Measurements from ENCODE around the gene MRPL22. TPM values are rescaled to one million over a fixed set of nuclear protein-coding genes. Genes with fewer than 3 reads are reported as not detected.

Gene MRPL22
- polyA plus RNA-seq (2013, experiment 1 of 2), result 93.8 TPM
- 93.6 TPM for polyA plus RNA-seq (2013, experiment 2 of 2)

DNA sequence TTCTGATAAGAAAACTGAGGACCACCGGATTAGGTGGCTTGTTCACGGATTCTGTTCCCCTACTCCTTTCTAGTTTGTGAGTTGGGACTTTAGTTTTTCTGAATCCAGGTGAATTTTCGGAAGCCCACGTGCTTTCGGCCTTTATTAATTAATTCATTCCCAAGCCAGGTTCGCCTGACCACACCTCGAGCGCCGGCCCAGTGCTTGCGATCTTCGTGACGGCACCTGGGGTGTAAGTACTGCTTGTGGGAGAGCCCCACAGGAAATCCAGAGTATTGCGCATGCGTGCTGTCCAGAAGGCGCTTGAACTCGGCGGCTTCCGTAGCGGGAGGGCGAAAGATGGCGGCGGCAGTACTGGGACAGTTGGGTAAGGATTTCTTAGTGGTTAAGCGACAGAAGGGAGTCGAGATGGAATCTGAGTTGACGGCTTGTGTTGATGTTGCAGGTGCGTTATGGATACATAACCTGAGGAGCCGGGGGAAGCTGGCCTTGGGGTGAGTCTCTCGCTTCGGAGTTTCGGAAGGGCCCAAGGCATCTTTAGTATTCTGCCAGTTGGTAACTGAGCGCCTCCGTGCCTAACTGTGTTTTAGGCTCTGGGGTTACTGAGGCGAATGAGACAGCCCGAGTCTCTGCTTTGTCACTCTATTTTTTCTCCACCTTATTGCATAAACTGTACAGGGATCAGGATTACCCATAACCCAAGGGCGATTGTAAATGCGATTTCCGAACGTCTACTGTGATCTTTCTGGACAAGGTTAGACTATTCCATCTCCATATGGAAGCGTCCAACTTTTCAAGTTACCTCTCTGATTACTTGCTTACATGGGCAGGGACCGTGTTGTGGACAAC lies at the start of gene MRPL22:
TSS of gene MRPL22 (plus strand) at position 302 of the 849 bp plus-strand sequence. CDS start at position 340, 38 bp downstream.
- Histone ChIP-seq H2BK5ac (ENCODE audit: low read length) (peak within 1 kb of the TSS; percentile 65), H4K5ac (ENCODE audit: low read length) (no peak within 1 kb of the TSS), H3K36me3 (ENCODE audit: control insufficient read depth, insufficient read depth, low read length) (no peaks in the 10 kb centered on the region), H3K79me1 (ENCODE audit: low read length) (peaks cover 11% of the 10 kb centered on the region), H3K4me2 (ENCODE audit: low read length) (peak within 1 kb of the TSS; percentile 98), H3K27me3 (ENCODE audit: insufficient read depth, low read length, poor library complexity) (no peaks in the 10 kb centered on the region), H3K27ac (ENCODE audit: low read depth, low read length) (peak within 1 kb of the TSS; percentile 46), H3K56ac (ENCODE audit: low read length) (peak within 1 kb of the TSS; percentile 94), H3K4me3 (ENCODE audit: low read length) (peak within 1 kb of the TSS; percentile 92), H3K4me1 (ENCODE audit: control insufficient read depth, low read depth, low read length) (peaks cover 1% of the 10 kb centered on the region), H2BK120ac (ENCODE audit: low read depth, low read length) (peak within 1 kb of the TSS; percentile 49), H3K4ac (ENCODE audit: low read depth, low read length) (peak within 1 kb of the TSS; percentile 38), H2AK5ac (ENCODE audit: low read length) (peak within 1 kb of the TSS; percentile 76), H3K79me2 (ENCODE audit: control insufficient read depth, insufficient read depth, low read length) (peaks cover 21% of the 10 kb centered on the region), H3K23ac (ENCODE audit: low read length) (peak within 1 kb of the TSS; percentile 39), H4K8ac (ENCODE audit: low read depth, low read length) (peak within 1 kb of the TSS; percentile 68), H3K18ac (ENCODE audit: low read length) (peak within 1 kb of the TSS; percentile 25), H3K9ac (ENCODE audit: low read length) (peak within 1 kb of the TSS; percentile 93), H2BK15ac (replicated peaks; ENCODE audit: low read depth) (no peak within 1 kb of the TSS)
- peak; percentile 95 for DNase-seq
- no CpG with 5 or more reads among the region's 40 CpGs for WGBS (ENCODE audit: extremely low coverage, insufficient coverage, low lambda C conversion rate)

DNA sequence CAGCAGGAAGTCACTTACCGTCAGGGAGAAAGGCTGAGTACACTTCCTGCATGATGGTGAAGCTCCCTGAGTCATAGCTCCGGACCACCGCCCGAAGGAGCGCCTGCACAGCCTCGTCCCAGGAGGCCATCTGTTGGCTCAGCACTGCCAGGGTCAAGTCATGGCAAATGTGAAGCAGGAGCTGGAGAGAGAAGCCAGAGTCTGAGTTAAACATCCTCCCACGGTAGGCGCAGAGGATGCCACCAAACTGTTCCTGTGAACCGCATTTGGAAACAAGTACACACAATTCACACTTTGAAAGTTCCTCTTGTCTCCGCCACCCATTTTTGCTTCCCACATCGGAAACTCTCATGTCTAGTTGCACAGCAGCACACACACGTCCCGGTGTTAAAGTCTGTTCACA lies 48.5 kb upstream of the MRPL22 start:
- Histone ChIP-seq H3K23ac (ENCODE audit: low read length) (no peak overlapping the region), H4K5ac (ENCODE audit: low read length) (no peak overlapping the region), H3K4me3 (ENCODE audit: low read length) (no peak overlapping the region), H3K27me3 (ENCODE audit: insufficient read depth, low read length, poor library complexity) (no peaks in the 10 kb centered on the region), H3K4me1 (ENCODE audit: control insufficient read depth, low read depth, low read length) (no peaks in the 10 kb centered on the region), H3K4me2 (ENCODE audit: low read length) (no peak overlapping the region), H2BK120ac (ENCODE audit: low read depth, low read length) (no peak overlapping the region), H2AK5ac (ENCODE audit: low read length) (no peak overlapping the region), H3K56ac (ENCODE audit: low read length) (no peak overlapping the region), H3K79me2 (ENCODE audit: control insufficient read depth, insufficient read depth, low read length) (no peaks in the 10 kb centered on the region), H2BK15ac (replicated peaks; ENCODE audit: low read depth) (no peak overlapping the region), H3K27ac (ENCODE audit: low read depth, low read length) (no peak overlapping the region), H4K8ac (ENCODE audit: low read depth, low read length) (no peak overlapping the region), H2BK5ac (ENCODE audit: low read length) (no peak overlapping the region), H3K36me3 (ENCODE audit: control insufficient read depth, insufficient read depth, low read length) (peaks cover 17% of the 10 kb centered on the region), H3K9ac (ENCODE audit: low read length) (no peak overlapping the region), H3K18ac (ENCODE audit: low read length) (no peak overlapping the region), H3K4ac (ENCODE audit: low read depth, low read length) (no peak overlapping the region), H3K79me1 (ENCODE audit: low read length) (no peaks in the 10 kb centered on the region)
- DNase-seq, result no peak
- WGBS (ENCODE audit: extremely low coverage, insufficient coverage, low lambda C conversion rate), result no CpG with 5 or more reads among the region's 13 CpGs

DNA sequence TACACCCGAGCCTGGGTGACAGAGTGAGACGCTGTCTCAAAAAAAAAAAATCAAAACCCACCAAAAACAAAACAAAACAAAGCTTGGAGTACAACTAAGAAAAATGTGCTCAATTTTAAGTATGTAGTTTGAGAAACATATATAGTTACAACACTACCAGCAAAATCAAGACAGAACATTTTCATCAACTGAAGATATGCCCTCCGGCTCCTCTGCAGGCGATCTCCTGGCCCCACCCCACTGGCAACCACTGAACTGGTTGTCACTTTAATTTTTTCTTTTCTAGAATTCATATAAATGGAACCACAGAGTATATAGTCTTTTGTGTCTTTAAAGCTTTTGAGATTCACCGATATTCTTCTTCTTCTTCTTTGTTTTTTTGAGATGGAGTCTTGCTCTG lies 47.5 kb upstream of the MRPL22 start:
- H3K36me3 ChIP-seq (ENCODE audit: control insufficient read depth, insufficient read depth, low read length), result peaks cover 16% of the 10 kb centered on the region

DNA sequence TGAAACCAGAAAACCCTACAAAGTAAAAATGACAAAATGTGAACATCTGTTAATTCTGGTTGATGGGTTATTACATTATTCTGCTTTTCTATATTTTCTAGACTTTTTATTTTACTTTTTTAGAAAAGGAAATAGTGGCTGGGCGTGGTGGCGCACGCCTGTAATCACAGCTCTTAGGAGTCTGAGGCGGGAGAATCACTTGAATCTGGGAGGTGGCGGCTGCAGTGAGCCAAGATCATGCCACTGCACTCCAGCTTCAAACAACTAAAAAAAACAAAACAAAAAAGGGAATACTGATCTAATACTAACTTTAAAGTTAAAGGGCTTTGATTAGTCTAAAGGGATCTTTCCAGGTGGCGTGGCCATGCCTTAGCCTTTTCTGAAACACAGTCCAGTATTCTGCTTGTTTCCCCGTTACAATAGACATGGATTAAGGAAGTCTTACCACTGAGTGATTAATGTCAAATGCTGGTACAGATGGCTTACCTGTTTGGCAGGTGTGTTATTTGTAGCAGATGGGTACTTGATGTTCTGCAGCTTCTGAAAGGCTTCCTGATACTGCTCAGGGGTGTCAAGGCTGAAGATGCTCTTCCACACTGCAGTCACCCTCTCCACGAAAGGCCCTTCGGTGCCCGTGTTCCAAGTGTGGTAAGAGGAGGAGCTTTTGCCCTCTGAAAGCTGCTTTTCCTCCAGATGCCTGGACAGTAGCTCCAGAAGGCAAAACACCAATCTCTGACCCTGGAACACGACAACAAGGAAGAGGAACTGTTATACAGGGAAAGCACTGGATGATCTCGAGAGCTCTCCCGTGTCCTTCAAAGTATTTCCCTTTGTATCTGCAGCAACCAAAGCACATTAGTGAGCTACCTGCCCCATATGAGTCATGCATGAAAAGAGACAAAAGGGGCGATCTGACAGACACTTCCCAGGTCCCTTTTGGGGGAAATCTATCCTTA lies 45.0 kb upstream of the MRPL22 start:
- Histone ChIP-seq H3K4ac (ENCODE audit: low read depth, low read length) (no peak overlapping the region), H3K27ac (ENCODE audit: low read depth, low read length) (no peak overlapping the region), H2BK5ac (ENCODE audit: low read length) (no peak overlapping the region), H3K9ac (ENCODE audit: low read length) (no peak overlapping the region), H3K79me2 (ENCODE audit: control insufficient read depth, insufficient read depth, low read length) (no peaks in the 10 kb centered on the region), H3K36me3 (ENCODE audit: control insufficient read depth, insufficient read depth, low read length) (peaks cover 18% of the 10 kb centered on the region), H3K18ac (ENCODE audit: low read length) (no peak overlapping the region), H3K27me3 (ENCODE audit: insufficient read depth, low read length, poor library complexity) (no peaks in the 10 kb centered on the region), H2AK5ac (ENCODE audit: low read length) (no peak overlapping the region), H3K4me3 (ENCODE audit: low read length) (no peak overlapping the region), H2BK120ac (ENCODE audit: low read depth, low read length) (no peak overlapping the region), H4K8ac (ENCODE audit: low read depth, low read length) (no peak overlapping the region), H2BK15ac (replicated peaks; ENCODE audit: low read depth) (no peak overlapping the region), H4K5ac (ENCODE audit: low read length) (no peak overlapping the region), H3K4me1 (ENCODE audit: control insufficient read depth, low read depth, low read length) (no peaks in the 10 kb centered on the region), H3K79me1 (ENCODE audit: low read length) (no peaks in the 10 kb centered on the region), H3K56ac (ENCODE audit: low read length) (no peak overlapping the region), H3K4me2 (ENCODE audit: low read length) (no peak overlapping the region), H3K23ac (ENCODE audit: low read length) (no peak overlapping the region)
- DNase-seq, result no peak
- WGBS (ENCODE audit: extremely low coverage, insufficient coverage, low lambda C conversion rate), result no CpG with 5 or more reads among the region's 14 CpGs

More for the DNA sequence above, 47.5 kb upstream of the MRPL22 start:
- Histone ChIP-seq H4K5ac (ENCODE audit: low read length) (no peak overlapping the region), H3K79me2 (ENCODE audit: control insufficient read depth, insufficient read depth, low read length) (no peaks in the 10 kb centered on the region), H3K18ac (ENCODE audit: low read length) (no peak overlapping the region), H3K9ac (ENCODE audit: low read length) (no peak overlapping the region), H3K27me3 (ENCODE audit: insufficient read depth, low read length, poor library complexity) (no peaks in the 10 kb centered on the region), H2BK15ac (replicated peaks; ENCODE audit: low read depth) (no peak overlapping the region), H3K4me2 (ENCODE audit: low read length) (no peak overlapping the region), H2BK5ac (ENCODE audit: low read length) (no peak overlapping the region), H2BK120ac (ENCODE audit: low read depth, low read length) (no peak overlapping the region), H3K4me3 (ENCODE audit: low read length) (no peak overlapping the region), H3K4ac (ENCODE audit: low read depth, low read length) (no peak overlapping the region), H3K4me1 (ENCODE audit: control insufficient read depth, low read depth, low read length) (no peaks in the 10 kb centered on the region), H3K56ac (ENCODE audit: low read length) (no peak overlapping the region), H3K79me1 (ENCODE audit: low read length) (no peaks in the 10 kb centered on the region), H4K8ac (ENCODE audit: low read depth, low read length) (no peak overlapping the region), H3K27ac (ENCODE audit: low read depth, low read length) (no peak overlapping the region), H2AK5ac (ENCODE audit: low read length) (no peak overlapping the region), H3K23ac (ENCODE audit: low read length) (no peak overlapping the region)
- no peak for DNase-seq
- WGBS (ENCODE audit: extremely low coverage, insufficient coverage, low lambda C conversion rate), result no CpG with 5 or more reads among the region's 5 CpGs

DNA sequence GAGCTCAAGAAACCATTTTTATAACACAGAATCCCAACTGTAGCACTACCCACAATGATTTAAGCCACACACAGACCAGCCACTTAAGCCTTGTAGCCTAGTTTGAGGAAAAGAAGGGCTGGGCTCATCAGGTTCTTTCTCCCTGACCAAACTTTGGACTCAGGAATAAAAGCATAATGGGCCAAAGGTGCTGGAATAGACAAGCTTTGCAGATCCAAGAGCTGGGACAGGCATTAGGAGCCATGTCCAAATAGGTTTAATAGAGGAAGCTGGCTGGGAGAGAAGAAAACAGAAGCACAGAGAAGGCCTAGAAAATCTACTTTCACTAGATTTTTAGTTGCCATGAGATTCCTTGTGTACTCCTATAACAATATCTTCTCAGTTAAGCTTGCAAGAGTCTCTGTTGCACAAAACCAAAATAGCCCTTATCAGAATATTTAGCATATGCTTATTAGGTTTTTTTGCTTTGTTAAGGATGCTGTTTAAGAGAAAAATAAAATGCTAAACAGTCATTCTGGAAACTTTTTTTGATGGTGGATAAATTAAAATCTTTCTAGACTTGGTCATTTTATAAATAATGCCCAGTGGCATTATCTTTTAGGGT lies 44.2 kb upstream of the MRPL22 start:
- no peak overlapping the region for H2BK120ac ChIP-seq (ENCODE audit: low read depth, low read length)
- H3K4me2 ChIP-seq (ENCODE audit: low read length), result no peak overlapping the region
- H3K27me3 ChIP-seq (ENCODE audit: insufficient read depth, low read length, poor library complexity), result no peaks in the 10 kb centered on the region
- no peak overlapping the region for H4K8ac ChIP-seq (ENCODE audit: low read depth, low read length)
- H3K4me1 ChIP-seq (ENCODE audit: control insufficient read depth, low read depth, low read length), result no peaks in the 10 kb centered on the region
- no peak overlapping the region for H3K4ac ChIP-seq (ENCODE audit: low read depth, low read length)
- no peak overlapping the region for H3K9ac ChIP-seq (ENCODE audit: low read length)
- no peak overlapping the region for H3K18ac ChIP-seq (ENCODE audit: low read length)
- H3K23ac ChIP-seq (ENCODE audit: low read length), result no peak overlapping the region
- no peak for DNase-seq
- H3K56ac ChIP-seq (ENCODE audit: low read length), result no peak overlapping the region
- no peak overlapping the region for H2BK5ac ChIP-seq (ENCODE audit: low read length)
- H2BK15ac ChIP-seq (replicated peaks; ENCODE audit: low read depth), result no peak overlapping the region
- no peak overlapping the region for H2AK5ac ChIP-seq (ENCODE audit: low read length)
- no peaks in the 10 kb centered on the region for H3K79me2 ChIP-seq (ENCODE audit: control insufficient read depth, insufficient read depth, low read length)
- H3K4me3 ChIP-seq (ENCODE audit: low read length), result no peak overlapping the region
- H3K79me1 ChIP-seq (ENCODE audit: low read length), result no peaks in the 10 kb centered on the region
- H3K36me3 ChIP-seq (ENCODE audit: control insufficient read depth, insufficient read depth, low read length), result peaks cover 20% of the 10 kb centered on the region
- H4K5ac ChIP-seq (ENCODE audit: low read length), result no peak overlapping the region
- H3K27ac ChIP-seq (ENCODE audit: low read depth, low read length), result no peak overlapping the region

All from mesendoderm (in vitro differentiated cells).